ENCODE data around the gene R3HDM1. TPM values are rescaled to one million over a fixed set of nuclear protein-coding genes. Genes with fewer than 3 reads are reported as not detected.
"Not testable (repeated sequence)": the region's sequence is repeated elsewhere in the genome, so short reads cannot be mapped to it uniquely, and the experiment has no call there.

R3HDM1 gene
- total and polyA plus RNA-seq, 2 donors (not counting 1 experiment from before 2014, with no cell fraction given): 12.4 to 33.1 TPM

GRCh38 chr2:135620198-135620597 lies 88.9 kb downstream of the R3HDM1 start:
- Histone ChIP-seq H2AFZ (ENCODE audit: low read length) (no peak overlapping the region), H3K79me2 (ENCODE audit: control insufficient read depth, insufficient read depth, low read length) (no peaks in the 10 kb centered on the region), H3K36me3 (ENCODE audit: control insufficient read depth, insufficient read depth, low read length) (no peaks in the 10 kb centered on the region), H3K4me3 (replicated peaks in 1 of 4; ENCODE audit: control extremely low read depth in 1 of 4, insufficient read depth in 1 of 4, low read depth in 3 of 4, low read length in 4 of 4) (no peak overlapping the region), H3K27ac (ENCODE audit: insufficient read depth, low read length) (no peak overlapping the region), H3K9ac (ENCODE audit: insufficient read depth, low read length) (no peak overlapping the region), H4K20me1 (ENCODE audit: control insufficient read depth, extremely low read depth, insufficient read depth, low read length) (no peaks in the 10 kb centered on the region), H3K9me3 (ENCODE audit: control insufficient read depth, insufficient read depth, low read depth, low read length) (no peaks in the 10 kb centered on the region), H3K4me1 (ENCODE audit: control insufficient read depth, extremely low read depth, insufficient read depth, low read length) (no peaks in the 10 kb centered on the region), H3K27me3 (ENCODE audit: control insufficient read depth, insufficient read depth, low read length) (no peaks in the 10 kb centered on the region), H3K4me2 (ENCODE audit: extremely low read depth, insufficient read depth, low read length) (no peak overlapping the region)
- no peak for TF ChIP-seq EZH2 (IDR thresholded peaks at IDR 0.05; ENCODE audit: low read length, missing control alignments)
- TF ChIP-seq, protein P1, sequence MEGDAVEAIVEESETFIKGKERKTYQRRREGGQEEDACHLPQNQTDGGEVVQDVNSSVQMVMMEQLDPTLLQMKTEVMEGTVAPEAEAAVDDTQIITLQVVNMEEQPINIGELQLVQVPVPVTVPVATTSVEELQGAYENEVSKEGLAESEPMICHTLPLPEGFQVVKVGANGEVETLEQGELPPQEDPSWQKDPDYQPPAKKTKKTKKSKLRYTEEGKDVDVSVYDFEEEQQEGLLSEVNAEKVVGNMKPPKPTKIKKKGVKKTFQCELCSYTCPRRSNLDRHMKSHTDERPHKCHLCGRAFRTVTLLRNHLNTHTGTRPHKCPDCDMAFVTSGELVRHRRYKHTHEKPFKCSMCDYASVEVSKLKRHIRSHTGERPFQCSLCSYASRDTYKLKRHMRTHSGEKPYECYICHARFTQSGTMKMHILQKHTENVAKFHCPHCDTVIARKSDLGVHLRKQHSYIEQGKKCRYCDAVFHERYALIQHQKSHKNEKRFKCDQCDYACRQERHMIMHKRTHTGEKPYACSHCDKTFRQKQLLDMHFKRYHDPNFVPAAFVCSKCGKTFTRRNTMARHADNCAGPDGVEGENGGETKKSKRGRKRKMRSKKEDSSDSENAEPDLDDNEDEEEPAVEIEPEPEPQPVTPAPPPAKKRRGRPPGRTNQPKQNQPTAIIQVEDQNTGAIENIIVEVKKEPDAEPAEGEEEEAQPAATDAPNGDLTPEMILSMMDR (conservative IDR thresholded peaks at IDR 0.05 in 1 of 2, IDR thresholded peaks at IDR 0.05 in 1 of 2; ENCODE audit: low read depth in 1 of 2, low read length in 2 of 2): no peak
- no peak for DNase-seq (ENCODE audit: low read depth in 2 of 2)

DNA sequence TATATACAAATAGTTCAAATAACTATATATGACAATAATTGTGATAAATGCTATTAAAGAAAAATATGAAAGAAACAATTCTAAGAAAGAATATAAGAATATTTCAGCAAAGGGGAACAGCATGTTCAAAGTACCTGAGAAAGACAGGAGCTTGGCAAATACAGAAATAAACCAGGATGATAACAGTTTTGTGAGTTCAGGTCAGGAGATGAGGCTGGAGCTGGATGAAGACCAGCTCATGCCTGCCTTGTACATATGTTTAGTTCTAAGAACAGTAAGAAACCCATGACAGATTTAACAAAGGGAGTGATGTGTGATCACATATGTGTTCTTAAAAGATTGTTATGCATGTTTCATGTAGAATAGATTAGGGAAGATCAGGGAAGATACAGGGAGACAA lies 98.2 kb downstream of the R3HDM1 start:
- DNase-seq (ENCODE audit: low read depth in 2 of 2): no peak
- no peak for TF ChIP-seq EZH2 (IDR thresholded peaks at IDR 0.05; ENCODE audit: low read length, missing control alignments)
- TF ChIP-seq, protein P1 (conservative IDR thresholded peaks at IDR 0.05 in 1 of 2, IDR thresholded peaks at IDR 0.05 in 1 of 2; ENCODE audit: low read depth in 1 of 2, low read length in 2 of 2): no peak
- Histone ChIP-seq H3K79me2 (ENCODE audit: control insufficient read depth, insufficient read depth, low read length) (no peaks in the 10 kb centered on the region), H3K27ac (ENCODE audit: insufficient read depth, low read length) (no peak overlapping the region), H3K4me3 (replicated peaks in 1 of 4; ENCODE audit: control extremely low read depth in 1 of 4, insufficient read depth in 1 of 4, low read depth in 3 of 4, low read length in 4 of 4) (no peak overlapping the region), H3K4me1 (ENCODE audit: control insufficient read depth, extremely low read depth, insufficient read depth, low read length) (no peaks in the 10 kb centered on the region), H4K20me1 (ENCODE audit: control insufficient read depth, extremely low read depth, insufficient read depth, low read length) (no peaks in the 10 kb centered on the region), H3K27me3 (ENCODE audit: control insufficient read depth, insufficient read depth, low read length) (no peaks in the 10 kb centered on the region), H3K36me3 (ENCODE audit: control insufficient read depth, insufficient read depth, low read length) (no peaks in the 10 kb centered on the region), H3K9ac (ENCODE audit: insufficient read depth, low read length) (no peak overlapping the region), H3K9me3 (ENCODE audit: control insufficient read depth, insufficient read depth, low read depth, low read length) (no peaks in the 10 kb centered on the region), H2AFZ (ENCODE audit: low read length) (no peak overlapping the region), H3K4me2 (ENCODE audit: extremely low read depth, insufficient read depth, low read length) (no peak overlapping the region)

- not testable (repeated sequence) for H3K4me1 ChIP-seq (ENCODE audit: control insufficient read depth, extremely low read depth, insufficient read depth, low read length); H3K27ac ChIP-seq (ENCODE audit: insufficient read depth, low read length); H2AFZ ChIP-seq (ENCODE audit: low read length); H3K9ac ChIP-seq (ENCODE audit: insufficient read depth, low read length); H3K9me3 ChIP-seq (ENCODE audit: control insufficient read depth, insufficient read depth, low read depth, low read length); H3K79me2 ChIP-seq (ENCODE audit: control insufficient read depth, insufficient read depth, low read length); H4K20me1 ChIP-seq (ENCODE audit: control insufficient read depth, extremely low read depth, insufficient read depth, low read length); DNase-seq (ENCODE audit: low read depth in 2 of 2); H3K36me3 ChIP-seq (ENCODE audit: control insufficient read depth, insufficient read depth, low read length); H3K4me2 ChIP-seq (ENCODE audit: extremely low read depth, insufficient read depth, low read length); H3K27me3 ChIP-seq (ENCODE audit: control insufficient read depth, insufficient read depth, low read length); H3K4me3 ChIP-seq (replicated peaks in 1 of 4; ENCODE audit: control extremely low read depth in 1 of 4, insufficient read depth in 1 of 4, low read depth in 3 of 4, low read length in 4 of 4)
Measured at GRCh38 chr2:135630034-135630433, 98.8 kb downstream of the R3HDM1 start.
